ENCODE measurements around the gene EPG5. TPM values are rescaled to one million over a fixed set of nuclear protein-coding genes. Genes with fewer than 3 reads are reported as not detected.

EPG5 gene
- polyA plus RNA-seq, 1 donor = 33.6 TPM

GRCh38 chr18:45916302-45916701 lies 50.8 kb downstream of the EPG5 start:
- no peak for DNase-seq

- DNase-seq = no peak
These were observed 53.9 kb downstream of the EPG5 start for GRCh38 chr18:45913276-45913675.

DNA sequence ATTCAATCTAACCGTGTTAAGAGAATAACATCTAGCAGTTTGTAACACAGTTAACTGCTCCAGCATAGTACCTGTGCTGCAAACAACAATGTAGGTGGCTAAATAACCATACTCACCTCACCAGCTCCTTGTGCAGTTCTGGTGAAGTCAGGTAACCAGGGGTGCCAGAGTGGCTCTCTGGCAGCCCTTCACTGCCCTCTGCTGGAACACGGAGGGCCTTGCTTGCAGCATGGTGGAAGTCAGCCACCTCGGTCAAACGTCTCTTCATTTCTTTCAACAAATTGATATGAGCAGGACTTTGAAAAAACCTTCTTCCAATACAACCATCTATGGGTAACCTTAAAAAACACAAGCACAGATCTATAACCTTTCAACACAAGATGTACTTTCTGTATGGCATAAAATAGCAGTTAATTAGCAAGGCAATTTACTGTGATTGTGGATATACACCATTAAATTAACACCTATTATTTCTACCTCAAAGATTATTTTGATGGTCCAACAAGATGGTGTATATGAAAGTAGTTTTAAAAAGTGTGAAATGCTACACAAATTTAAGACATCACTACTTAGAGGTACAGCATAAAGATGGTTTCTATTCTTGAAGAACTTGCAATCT lies 56.6 kb downstream of the EPG5 start:
- peak; percentile 19 for DNase-seq

- DNase-seq = no peak
These were observed 65.4 kb downstream of the EPG5 start for GRCh38 chr18:45901654-45902210.

GRCh38 chr18:45900623-45901022 lies 66.5 kb downstream of the EPG5 start:
- DNase-seq = no peak

GRCh38 chr18:45896991-45897390 lies 70.1 kb downstream of the EPG5 start:
- no peak for DNase-seq

GRCh38 chr18:45896452-45896851 lies 70.7 kb downstream of the EPG5 start:
- no peak for DNase-seq

DNA sequence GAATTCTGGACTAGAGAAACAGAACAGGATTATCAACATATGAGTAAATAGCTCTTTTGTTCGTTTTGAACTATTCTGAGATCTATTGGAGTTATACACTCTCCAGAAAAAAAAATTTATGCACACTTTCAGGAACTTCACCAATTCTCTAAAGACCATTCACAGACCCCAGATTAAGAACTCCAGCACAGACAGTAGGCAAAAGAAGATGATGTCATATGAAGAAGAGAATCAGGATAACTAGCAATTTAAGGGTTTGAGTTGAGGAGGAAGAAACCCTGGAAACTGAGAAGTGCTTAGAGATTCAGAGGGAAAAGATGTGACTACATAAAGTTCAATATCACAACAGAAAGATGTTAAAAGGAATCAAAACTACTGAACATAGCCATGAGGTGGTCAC lies 71.8 kb downstream of the EPG5 start:
- DNase-seq = no peak

DNA sequence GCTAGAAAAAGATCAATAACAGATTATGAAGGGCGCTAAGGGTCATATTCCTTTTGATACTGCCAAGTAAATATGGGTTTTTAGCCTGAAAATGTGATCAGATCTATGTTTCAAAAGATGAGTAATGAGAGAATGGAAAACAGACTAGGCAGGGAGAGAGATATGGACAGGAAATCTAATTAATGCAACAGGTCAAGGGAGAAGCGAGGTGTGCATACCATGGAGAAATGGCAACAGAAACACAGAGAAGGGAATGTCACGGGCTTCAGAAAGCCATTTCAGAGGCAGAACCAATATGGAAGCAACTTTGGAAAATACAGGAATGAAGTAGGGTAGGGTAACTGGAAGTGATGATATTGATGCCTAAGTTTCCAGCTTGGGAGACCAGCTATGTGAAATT lies 72.3 kb downstream of the EPG5 start:
- no peak for DNase-seq

DNA sequence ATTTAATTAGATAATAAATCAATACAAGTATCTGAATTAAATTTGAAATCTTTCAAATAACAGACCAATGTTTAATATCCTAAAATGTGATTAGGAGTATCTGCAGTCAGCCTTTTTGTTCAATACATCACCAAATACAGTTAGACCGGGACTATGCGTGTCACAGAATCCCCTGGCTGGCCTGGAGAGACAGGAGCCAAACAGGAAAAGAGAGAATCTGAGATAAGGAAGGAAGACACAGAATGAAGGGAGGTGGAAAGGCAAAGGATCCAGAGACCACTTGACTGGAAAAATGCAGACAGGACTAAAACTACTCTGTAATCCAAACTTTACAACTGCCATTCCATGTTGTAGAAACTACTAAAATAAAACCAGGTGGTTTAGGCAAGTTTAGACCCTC lies 75.3 kb downstream of the EPG5 start:
- DNase-seq = no peak

DNA sequence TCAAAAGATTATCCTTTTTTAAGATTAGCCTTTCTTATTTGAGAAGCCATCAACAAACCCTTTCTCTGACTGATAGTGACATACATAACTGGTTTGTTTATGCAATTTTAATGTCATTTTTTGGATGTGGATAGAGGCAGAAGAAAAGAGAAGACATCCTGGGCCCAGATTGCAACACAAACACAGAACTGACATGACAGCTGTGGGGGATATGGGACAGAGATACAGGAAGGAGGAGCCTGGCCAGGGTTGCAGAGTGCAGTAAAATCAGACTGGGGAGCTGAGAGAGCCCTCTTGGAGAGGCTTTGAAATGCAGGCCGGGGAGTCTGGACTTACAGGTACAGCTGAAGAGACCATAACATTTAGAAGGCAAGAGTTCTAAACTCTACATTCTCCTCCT lies 76.5 kb downstream of the EPG5 start:
- DNase-seq = no peak

DNA sequence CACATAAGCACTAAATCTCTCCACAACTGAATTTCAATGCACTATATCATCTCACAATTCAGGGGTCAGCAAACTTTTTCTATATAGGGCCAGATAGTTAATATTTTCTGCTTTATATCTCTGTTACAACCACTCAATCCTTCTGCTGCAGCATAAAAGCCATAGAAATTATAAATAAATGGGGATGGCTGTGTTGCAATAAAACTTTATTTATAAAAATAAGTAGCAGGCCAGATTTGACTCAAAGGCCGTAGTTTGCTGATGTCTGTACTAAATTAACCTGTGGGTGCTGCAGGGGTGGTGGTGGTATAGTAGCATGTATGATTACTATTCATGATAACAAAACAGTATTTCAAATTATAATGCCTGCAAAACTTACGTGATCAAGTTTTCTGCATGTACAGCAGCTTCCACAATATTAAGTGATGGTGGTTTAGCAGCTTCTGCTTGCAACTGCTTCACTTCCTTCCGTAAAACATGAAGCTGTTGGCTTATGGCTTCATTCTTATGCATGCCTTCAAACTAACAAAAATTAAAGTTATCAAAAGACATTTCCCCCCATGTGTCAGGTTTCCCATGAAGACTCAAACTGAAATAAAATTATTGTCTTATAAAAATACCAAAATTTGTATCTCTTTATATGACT lies 77.6 kb downstream of the EPG5 start:
- no peak for DNase-seq

DNA sequence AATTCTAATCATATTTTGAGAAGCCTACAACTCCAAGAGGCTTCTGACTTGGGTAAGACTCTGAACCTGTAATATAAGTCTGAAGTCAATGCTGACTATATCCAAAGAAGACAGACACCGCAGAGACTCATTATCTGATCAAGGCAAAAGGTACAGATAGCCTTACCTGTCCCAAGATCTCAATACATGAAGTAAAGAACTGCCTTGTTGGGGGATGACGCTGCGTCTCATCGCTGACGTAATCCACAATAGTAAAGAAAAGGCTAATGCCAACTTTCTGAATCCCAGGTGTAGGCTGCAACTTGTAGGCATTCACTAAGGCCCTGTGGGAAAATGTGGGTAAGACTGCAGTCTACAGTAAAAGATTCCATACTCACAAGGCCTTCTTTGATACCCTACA lies 79.5 kb downstream of the EPG5 start:
- no peak for DNase-seq

GRCh38 chr18:45880876-45881558 lies 86.1 kb downstream of the EPG5 start:
- DNase-seq = no peak

- peak; percentile 68 for DNase-seq
These were observed 87.2 kb downstream of the EPG5 start for GRCh38 chr18:45879681-45880655.

DNA sequence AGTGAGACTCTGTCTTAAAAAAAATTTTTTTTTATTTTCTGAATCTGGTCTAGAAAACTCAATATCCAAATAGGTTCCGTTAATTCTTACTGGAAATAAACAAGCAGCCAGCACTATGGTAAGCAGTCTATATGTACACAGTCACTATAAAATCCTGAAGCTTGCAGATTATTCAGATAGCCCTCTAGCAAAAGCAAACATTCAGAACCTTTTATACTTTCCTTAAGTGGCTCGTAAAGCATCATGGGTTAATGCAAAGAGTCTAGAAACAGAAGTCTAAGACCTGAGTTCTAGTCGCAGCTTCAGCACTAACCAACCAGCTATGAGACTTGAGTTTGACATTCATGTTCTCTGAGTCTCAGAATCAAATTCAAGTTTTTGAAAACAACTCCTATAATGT lies 89.7 kb downstream of the EPG5 start:
- no peak for DNase-seq

DNA sequence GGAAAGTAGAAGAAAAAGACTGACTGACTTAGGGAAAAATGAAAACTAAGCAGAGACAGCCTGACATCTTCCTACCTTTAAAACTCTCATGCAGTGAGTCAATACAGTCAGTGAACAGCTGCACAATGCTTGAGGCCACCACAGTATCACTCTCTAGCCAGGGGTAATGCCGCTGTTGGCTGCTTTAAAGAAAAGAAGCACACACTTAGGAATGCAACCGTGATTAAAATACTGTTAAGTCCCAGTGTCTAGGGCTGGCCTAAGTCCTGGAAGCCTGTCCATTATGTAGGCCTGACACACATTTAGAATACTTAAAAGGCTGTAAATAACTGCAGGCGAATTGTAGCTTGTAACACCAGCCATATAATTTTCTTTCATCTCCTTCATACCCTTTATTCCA lies 91.0 kb downstream of the EPG5 start:
- DNase-seq = no peak

DNA sequence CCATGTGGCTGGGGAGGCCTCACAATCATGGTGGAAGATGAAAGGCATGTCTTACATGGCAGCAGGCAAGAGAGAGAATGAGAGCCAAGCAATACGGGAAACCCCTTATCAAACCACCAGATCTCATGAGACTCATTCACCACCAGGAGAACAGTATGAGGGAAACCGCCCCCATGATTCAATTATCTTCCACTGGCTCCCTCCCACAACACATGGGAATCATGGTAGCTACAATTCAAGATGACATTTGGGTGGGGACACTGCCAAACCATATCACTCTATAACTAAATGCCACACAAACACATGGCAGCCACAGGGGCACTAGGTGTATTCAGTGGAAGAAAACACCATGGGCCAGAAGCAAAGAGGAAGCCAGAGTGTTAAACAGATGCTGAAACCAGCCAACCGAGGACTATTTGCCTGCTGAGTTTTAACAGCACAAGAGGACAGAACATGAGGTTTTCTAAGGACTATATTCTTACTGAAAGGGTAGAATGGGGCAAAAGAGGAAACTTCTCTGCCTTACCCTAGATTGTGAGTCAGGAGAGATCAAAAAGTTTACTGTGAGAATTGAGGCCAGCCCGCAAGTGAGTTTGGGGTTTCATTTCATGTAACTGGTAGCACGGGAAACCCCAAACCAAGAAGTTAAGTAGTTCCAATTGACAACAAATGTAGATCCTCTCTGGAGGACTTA lies 92.5 kb downstream of the EPG5 start:
- DNase-seq = no peak

DNA sequence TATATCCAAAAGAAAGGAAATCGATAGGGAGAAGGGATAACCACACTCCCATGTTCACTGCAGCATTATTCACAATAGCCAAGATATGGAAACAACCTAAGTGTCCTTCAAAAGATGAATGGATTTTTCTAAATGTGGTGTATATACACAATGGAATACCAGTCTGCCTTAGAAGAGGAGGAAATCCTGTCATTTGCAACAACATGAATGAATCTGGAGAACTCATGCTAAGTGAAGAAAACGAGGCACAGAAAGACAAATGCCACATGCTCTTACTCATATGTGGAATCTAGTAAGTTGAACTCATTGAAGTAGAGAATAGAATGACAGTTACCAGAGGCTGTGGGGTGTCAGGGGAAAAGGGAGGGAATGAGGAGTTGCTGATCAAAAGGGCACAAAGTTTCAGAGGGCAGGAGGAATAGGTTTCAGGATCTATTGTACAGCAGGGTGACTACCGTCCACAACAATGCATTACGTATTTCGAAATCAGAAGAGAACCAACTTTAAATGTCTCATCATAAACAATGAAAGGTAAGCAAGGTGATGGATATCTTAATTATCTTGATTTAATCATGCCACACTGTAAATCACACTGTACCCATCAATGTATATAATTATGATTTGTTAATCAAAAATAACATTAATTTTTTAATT lies 95.6 kb downstream of the EPG5 start:
- DNase-seq = no peak

DNA sequence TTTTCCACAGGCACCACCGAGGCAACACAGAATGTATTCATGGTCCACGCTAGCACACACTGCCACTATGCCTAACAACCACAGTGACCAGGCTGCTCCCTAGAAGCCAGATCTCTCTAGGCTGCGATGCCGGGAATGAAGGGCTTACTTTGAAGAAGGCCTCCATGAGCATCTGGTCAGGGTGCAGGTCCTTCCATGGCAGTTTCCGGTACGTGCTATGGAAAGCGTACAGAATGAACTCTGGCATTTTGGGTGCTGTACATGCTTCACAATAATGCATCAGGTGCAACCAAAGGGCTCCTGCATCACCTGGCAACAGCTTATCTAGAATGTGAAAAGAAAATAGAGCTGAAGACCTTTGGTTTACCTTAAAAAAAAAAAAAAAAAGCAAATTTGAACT lies 96.7 kb downstream of the EPG5 start:
- no peak for DNase-seq

DNA sequence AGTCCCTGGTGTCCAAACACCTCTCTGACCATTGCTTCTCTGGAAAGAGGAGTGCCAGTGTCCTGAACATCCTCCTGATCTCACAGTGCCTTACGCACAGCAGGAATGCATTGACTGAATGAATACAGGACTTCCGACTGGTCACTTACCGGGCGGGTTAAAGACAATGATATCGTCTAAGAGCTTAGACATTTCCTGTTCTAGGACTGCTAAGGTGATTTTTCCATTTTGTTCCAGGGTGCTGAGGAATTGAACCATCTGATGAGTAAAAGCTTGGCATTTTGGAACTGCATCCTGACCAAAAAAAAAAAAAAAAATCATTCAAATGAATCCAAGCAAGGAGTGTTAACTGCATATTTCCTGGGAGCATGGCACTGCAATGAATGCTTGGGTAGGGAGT lies 101.7 kb downstream of the EPG5 start:
- DNase-seq = no peak
